Uterus (tissue), 2 donors: ENCODE measurements around the gene FN1.

Experiments used
- POLR2A ChIP-seq, 2 donors: fragments of 450-650 bp; IDR thresholded peaks; one replicate each; pipeline ENCODE4 v1.6.1; 2016; ENCODE audit warnings: antibody characterized with exemption in 2 of 2, mild to moderate bottlenecking in 1 of 2, moderate library complexity in 1 of 2
- TF ChIP-seq, protein P1 (sequence below), 4 experiments: fragments of 200-600 bp in 2 of 4; fragments of 450-650 bp in 2 of 4; sonication (generic) in 2 of 4; IDR thresholded peaks; one replicate each; pipeline ENCODE4 v1.5.1; 2016 to 2019; ENCODE audit warnings: antibody characterized with exemption in 4 of 4, mild to moderate bottlenecking in 2 of 4, moderate library complexity in 1 of 4

DNA sequence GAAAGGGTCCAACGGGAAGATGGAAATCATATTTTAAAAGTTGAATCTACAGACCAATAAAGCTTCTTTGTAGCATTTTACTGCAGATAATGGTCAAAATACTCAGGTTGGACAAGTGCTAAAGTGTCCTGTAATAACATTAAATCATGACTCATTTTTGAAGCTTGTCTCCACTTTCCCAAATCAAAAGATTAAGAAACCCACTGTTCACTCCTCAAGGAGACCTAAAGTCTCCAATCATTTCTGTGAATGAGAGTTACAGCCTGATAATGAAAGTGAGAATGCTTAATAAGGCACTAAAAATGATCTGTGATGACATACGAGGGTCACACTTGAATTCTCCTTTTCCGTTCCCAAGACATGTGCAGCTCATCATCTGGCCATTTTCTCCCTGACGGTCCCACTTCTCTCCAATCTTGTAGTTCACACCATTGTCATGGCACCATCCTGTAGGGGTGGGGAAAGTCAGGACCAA is 70.6 kb downstream of the FN1 start:
- TF ChIP-seq POLR2A (IDR thresholded peaks at IDR 0.05): no peak
- TF ChIP-seq, protein P1, sequence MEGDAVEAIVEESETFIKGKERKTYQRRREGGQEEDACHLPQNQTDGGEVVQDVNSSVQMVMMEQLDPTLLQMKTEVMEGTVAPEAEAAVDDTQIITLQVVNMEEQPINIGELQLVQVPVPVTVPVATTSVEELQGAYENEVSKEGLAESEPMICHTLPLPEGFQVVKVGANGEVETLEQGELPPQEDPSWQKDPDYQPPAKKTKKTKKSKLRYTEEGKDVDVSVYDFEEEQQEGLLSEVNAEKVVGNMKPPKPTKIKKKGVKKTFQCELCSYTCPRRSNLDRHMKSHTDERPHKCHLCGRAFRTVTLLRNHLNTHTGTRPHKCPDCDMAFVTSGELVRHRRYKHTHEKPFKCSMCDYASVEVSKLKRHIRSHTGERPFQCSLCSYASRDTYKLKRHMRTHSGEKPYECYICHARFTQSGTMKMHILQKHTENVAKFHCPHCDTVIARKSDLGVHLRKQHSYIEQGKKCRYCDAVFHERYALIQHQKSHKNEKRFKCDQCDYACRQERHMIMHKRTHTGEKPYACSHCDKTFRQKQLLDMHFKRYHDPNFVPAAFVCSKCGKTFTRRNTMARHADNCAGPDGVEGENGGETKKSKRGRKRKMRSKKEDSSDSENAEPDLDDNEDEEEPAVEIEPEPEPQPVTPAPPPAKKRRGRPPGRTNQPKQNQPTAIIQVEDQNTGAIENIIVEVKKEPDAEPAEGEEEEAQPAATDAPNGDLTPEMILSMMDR (IDR thresholded peaks at IDR 0.05): no peak
